ENCODE measurements around the gene SMIM36. TPM values are rescaled to one million over a fixed set of nuclear protein-coding genes. Genes with fewer than 3 reads are reported as not detected.
"Not testable (repeated sequence)": the region's sequence is repeated elsewhere in the genome, so short reads cannot be mapped to it uniquely, and the experiment has no call there.

The SMIM36 gene
- total and polyA plus RNA-seq, 12 donors = not detected

DNA sequence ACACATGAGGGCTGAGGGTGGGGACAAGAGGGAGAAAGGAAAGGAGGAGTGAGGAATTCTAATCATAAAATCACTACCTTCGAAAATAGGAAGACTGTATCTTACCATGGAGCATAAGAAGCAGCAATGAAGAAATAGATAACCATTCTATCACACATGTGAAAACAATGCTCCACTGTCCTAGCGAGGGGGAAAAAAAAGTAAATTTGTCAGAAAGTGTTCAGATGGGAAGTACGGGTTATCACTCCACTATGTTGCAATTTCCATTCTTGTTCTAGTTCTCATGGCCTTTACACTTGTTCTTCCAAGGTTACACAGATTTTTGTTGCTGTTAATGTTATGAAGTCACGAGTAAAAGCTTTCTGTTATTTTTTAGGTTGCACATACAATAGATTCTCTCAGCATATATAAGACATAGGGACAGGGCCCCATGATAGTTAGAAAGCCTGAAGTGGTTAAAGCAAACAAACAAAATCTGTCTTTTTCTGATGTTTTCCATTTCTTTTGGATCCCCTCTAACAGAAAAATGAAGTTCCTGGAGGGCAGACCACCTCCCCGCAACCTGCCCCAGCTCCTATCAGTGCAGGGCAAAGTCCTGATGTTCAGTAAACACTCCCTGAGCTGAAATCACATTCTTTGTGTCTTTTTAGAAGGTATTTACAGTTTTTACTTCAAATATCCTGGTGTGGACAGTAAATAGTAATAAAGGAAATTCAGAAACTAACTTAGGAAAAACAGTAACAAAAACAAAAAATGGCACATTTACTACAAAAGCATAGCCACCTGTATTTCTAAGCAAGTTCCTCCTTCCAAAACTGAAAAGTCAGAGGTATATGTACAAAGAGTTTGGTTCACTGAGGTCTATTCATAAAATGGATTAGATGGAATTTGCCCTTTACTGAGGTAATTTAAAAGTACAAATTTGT lies 103.3 kb downstream of the SMIM36 start:
- Histone ChIP-seq H3K27me3 (no peaks in the 10 kb centered on the region), H3K27ac (no peak overlapping the region), H3K9me3 (no peaks in the 10 kb centered on the region), H3K4me1 (peaks cover 0 to 14% (median 0%) of the 10 kb centered on the region in 9 donors), H3K36me3 (peaks cover 0 to 100% (median 30%) of the 10 kb centered on the region in 9 donors), H3K4me3 (no peak overlapping the region)
- TF ChIP-seq, protein P1, sequence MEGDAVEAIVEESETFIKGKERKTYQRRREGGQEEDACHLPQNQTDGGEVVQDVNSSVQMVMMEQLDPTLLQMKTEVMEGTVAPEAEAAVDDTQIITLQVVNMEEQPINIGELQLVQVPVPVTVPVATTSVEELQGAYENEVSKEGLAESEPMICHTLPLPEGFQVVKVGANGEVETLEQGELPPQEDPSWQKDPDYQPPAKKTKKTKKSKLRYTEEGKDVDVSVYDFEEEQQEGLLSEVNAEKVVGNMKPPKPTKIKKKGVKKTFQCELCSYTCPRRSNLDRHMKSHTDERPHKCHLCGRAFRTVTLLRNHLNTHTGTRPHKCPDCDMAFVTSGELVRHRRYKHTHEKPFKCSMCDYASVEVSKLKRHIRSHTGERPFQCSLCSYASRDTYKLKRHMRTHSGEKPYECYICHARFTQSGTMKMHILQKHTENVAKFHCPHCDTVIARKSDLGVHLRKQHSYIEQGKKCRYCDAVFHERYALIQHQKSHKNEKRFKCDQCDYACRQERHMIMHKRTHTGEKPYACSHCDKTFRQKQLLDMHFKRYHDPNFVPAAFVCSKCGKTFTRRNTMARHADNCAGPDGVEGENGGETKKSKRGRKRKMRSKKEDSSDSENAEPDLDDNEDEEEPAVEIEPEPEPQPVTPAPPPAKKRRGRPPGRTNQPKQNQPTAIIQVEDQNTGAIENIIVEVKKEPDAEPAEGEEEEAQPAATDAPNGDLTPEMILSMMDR (IDR thresholded peaks at IDR 0.05) = no peak
- WGBS, 2 donors = 71 to 72% methylated on average over 5 of the region's 5 CpGs
- ATAC-seq (no peak), DNase-seq (no peak)
- intact Hi-C loops (cut with DNase I) = no loop called here

DNA sequence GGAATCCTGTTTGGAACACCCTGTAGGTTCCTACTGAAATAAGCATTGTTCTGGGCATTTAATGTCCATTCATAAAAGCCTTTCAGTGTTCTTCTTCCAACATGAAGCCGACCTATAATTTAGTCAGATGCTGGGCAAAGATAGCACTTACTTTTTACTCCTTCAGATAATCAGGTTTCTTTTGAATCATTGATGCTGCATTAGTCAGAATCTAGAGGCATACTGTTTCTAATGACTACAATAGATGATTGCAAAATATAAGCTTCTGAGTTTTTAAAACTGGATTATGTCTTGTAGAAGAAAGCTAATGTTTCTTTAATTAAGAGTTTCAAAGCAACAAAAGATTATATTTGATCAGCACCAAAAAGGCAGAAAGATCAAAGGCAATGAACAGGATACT lies 105.7 kb downstream of the SMIM36 start:
- Histone ChIP-seq H3K36me3 (peaks cover 0 to 100% (median 38%) of the 10 kb centered on the region in 9 donors), H3K9me3 (no peaks in the 10 kb centered on the region), H3K27ac (no peak overlapping the region), H3K4me3 (no peak overlapping the region), H3K27me3 (no peaks in the 10 kb centered on the region), H3K4me1 (peaks cover 0 to 11% (median 0%) of the 10 kb centered on the region in 9 donors)
- 86 to 88% methylated on average over 1 of the region's 1 CpG for WGBS, 2 donors
- intact Hi-C loops (cut with DNase I) = no loop called here
- DNase-seq (no peak), ATAC-seq (no peak)
- TF ChIP-seq, protein P1 (IDR thresholded peaks at IDR 0.05) = no peak

DNA sequence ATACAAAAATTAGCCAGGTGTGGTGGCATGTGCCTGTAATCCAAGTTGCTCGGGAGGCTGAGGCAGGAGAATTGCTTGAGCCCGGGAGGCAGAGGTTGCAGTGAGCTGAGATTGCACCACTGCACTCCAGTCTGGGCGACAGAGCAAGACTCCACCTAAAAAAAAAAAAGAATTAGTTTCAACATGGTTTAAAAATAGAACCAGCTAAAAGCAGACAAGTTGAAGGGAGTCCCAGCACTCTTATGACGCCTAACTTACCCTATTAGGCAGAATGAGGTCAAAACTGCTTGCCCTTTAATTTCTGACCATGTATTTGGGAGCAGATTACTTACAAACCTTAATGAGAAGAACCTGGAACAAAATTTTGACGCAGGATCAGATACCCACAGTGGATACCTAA lies 107.1 kb downstream of the SMIM36 start:
- DNase-seq; intact Hi-C loops (cut with DNase I); H3K9me3 ChIP-seq; H3K4me1 ChIP-seq; H3K27me3 ChIP-seq; H3K4me3 ChIP-seq; H3K27ac ChIP-seq: not testable (repeated sequence)
- peak in 1 of 8 donors; percentile 64 for ATAC-seq
- H3K36me3 ChIP-seq = peaks cover 0 to 100% (median 25%) of the 10 kb centered on the region in 9 donors
- WGBS, 2 donors = 76 to 78% methylated on average over 5 of the region's 5 CpGs

DNA sequence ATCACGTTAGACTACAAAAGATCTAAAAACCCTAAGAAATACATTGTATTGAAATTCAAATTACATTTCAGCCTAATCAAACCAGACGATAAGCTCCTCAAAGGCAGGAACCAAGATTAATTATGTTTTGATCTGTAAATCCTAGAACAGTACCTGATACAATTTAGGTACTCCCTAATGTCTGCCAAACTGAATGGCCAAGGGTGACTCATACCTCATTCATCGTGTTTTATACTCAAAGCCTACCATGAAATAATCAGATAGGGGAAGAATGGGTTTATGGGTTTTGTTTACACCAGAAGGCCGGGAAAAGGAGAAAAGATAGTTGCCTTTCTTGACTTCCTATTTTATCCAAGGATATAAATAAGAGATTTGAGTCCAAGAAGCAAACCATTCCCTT lies 108.9 kb downstream of the SMIM36 start:
- no peaks in the 10 kb centered on the region for H3K9me3 ChIP-seq
- no peak for ATAC-seq
- WGBS, 2 donors = 87 to 93% methylated on average over 4 of the region's 4 CpGs
- TF ChIP-seq, protein P1 (IDR thresholded peaks at IDR 0.05) = no peak
- H3K27me3 ChIP-seq = no peaks in the 10 kb centered on the region
- peaks cover 0 to 97% (median 25%) of the 10 kb centered on the region in 9 donors for H3K36me3 ChIP-seq
- no peak overlapping the region for H3K4me3 ChIP-seq
- no peak for DNase-seq
- H3K4me1 ChIP-seq = peaks cover 0 to 4% (median 0%) of the 10 kb centered on the region in 9 donors
- no peak overlapping the region for H3K27ac ChIP-seq
- intact Hi-C loops (cut with DNase I) = no loop called here

Other genes starting within 250 kb of the SMIM36 start
- 10 to 100 TPM; 11.2 to 42.5 (median 31.3) TPM for gene HLF, start 246.5 kb downstream of the SMIM36 start, total RNA-seq
- gene HLF, start 246.5 kb downstream of the SMIM36 start, polyA plus RNA-seq = 1 to 10 TPM; 4.1 to 4.4 TPM
- 10 to 100 TPM in 6 of 10 donors, 1 to 10 TPM in 4; 6.7 to 20.8 (median 11.4) TPM for gene MMD, start 89.6 kb downstream of the SMIM36 start, total RNA-seq
- 1 to 10 TPM; 6.4 to 9.7 TPM for gene MMD, start 89.6 kb downstream of the SMIM36 start, polyA plus RNA-seq
- 10 to 100 TPM in 1 of 10 donors, 1 to 10 TPM in 9; 1.6 to 12.1 (median 5.7) TPM for gene TMEM100, start 211.4 kb upstream of the SMIM36 start, total RNA-seq
- gene TMEM100, start 211.4 kb upstream of the SMIM36 start, polyA plus RNA-seq = 1 to 10 TPM; 6.4 to 8.3 TPM
- gene PCTP, start 239.6 kb upstream of the SMIM36 start, total RNA-seq = 10 to 100 TPM; 13.6 to 23.3 (median 19.9) TPM
- 10 to 100 TPM; 11.8 to 14.1 TPM for gene PCTP, start 239.6 kb upstream of the SMIM36 start, polyA plus RNA-seq